ENCODE measurements around the gene ZNF618. TPM values are rescaled to one million over a fixed set of nuclear protein-coding genes. Genes with fewer than 3 reads are reported as not detected.

The ZNF618 gene
- total RNA-seq, 2 donors from 2014 or later = 4.6 to 11.3 TPM

- peak overlapping the region; percentile 47 to 51 for H3K4me3 ChIP-seq
- H3K27ac ChIP-seq = no peak overlapping the region
- H3K9me3 ChIP-seq = no peaks in the 10 kb centered on the region
- TF ChIP-seq POLR2AphosphoS5 (IDR thresholded peaks at IDR 0.05) (no peak), CTCF (IDR thresholded peaks at IDR 0.05) (no peak), POLR2A (IDR thresholded peaks at IDR 0.05) (no peak)
- WGBS = 3% methylated on average over 68 of the region's 77 CpGs
- peak; percentile 60 for DNase-seq (ENCODE audit: low spot score)
- no peaks in the 10 kb centered on the region for H3K4me1 ChIP-seq (replicated peaks)
- intact Hi-C loops (cut with DNase I) = no loop called here
- no peaks in the 10 kb centered on the region for H3K36me3 ChIP-seq
- H3K27me3 ChIP-seq (replicated peaks; ENCODE audit: insufficient read depth) = no peaks in the 10 kb centered on the region
Measured at GRCh38 chr9:114098021-114098935, 222.2 kb downstream of the ZNF618 start.

GRCh38 chr9:114098936-114099668, 223.0 kb downstream of the ZNF618 start, which contains the start of gene KIF12:
Gene KIF12, minus strand, starts transcription at chr9:114099292. Its CDS starts 16 bp downstream, at chr9:114099276.
- H3K27ac ChIP-seq = no peak within 1 kb of the TSS
- peak within 1 kb of the TSS; percentile 47 to 51 for H3K4me3 ChIP-seq
- intact Hi-C loops (cut with DNase I) = no loop called here
- peak; percentile 26 for DNase-seq (ENCODE audit: low spot score)
- H3K36me3 ChIP-seq = no peaks in the 10 kb centered on the region
- no peaks in the 10 kb centered on the region for H3K9me3 ChIP-seq
- WGBS = 34% methylated on average over 32 of the region's 32 CpGs
- H3K27me3 ChIP-seq (replicated peaks; ENCODE audit: insufficient read depth) = no peaks in the 10 kb centered on the region
- TF ChIP-seq POLR2AphosphoS5 (IDR thresholded peaks at IDR 0.05) = peak; percentile 14
- no peak for TF ChIP-seq CTCF (IDR thresholded peaks at IDR 0.05)
- H3K4me1 ChIP-seq (replicated peaks) = no peaks in the 10 kb centered on the region

- H3K9me3 ChIP-seq = no peaks in the 10 kb centered on the region
- no peak overlapping the region for H3K4me3 ChIP-seq
- H3K27ac ChIP-seq = no peak overlapping the region
- no peaks in the 10 kb centered on the region for H3K27me3 ChIP-seq (replicated peaks; ENCODE audit: insufficient read depth)
- WGBS = 61% methylated on average over 2 of the region's 2 CpGs
- H3K36me3 ChIP-seq = no peaks in the 10 kb centered on the region
- no peak for DNase-seq (ENCODE audit: low spot score)
- intact Hi-C loops (cut with DNase I) = no loop called here
- H3K4me1 ChIP-seq (replicated peaks) = no peaks in the 10 kb centered on the region
- TF ChIP-seq CTCF (IDR thresholded peaks at IDR 0.05) (no peak), POLR2AphosphoS5 (IDR thresholded peaks at IDR 0.05) (no peak), POLR2A (IDR thresholded peaks at IDR 0.05) (no peak)
Measured at GRCh38 chr9:114099669-114100270, 223.7 kb downstream of the ZNF618 start.

- no peaks in the 10 kb centered on the region for H3K4me1 ChIP-seq (replicated peaks)
- H3K9me3 ChIP-seq = no peaks in the 10 kb centered on the region
- WGBS = 97% methylated on average over 1 of the region's 1 CpG
- H3K27me3 ChIP-seq (replicated peaks; ENCODE audit: insufficient read depth) = no peaks in the 10 kb centered on the region
- H3K27ac ChIP-seq = no peak overlapping the region
- intact Hi-C loops (cut with DNase I) = no loop called here
- TF ChIP-seq POLR2AphosphoS5 (IDR thresholded peaks at IDR 0.05) = no peak
- no peak for TF ChIP-seq CTCF (IDR thresholded peaks at IDR 0.05)
- no peak for TF ChIP-seq POLR2A (IDR thresholded peaks at IDR 0.05)
- DNase-seq (ENCODE audit: low spot score) = no peak
- no peak overlapping the region for H3K4me3 ChIP-seq
- no peaks in the 10 kb centered on the region for H3K36me3 ChIP-seq
Measured at GRCh38 chr9:114100536-114100935, 224.4 kb downstream of the ZNF618 start.

All from prostate gland (tissue), 2 donors.